ENCODE results near the gene L3MBTL1.
"Not testable (repeated sequence)": the region's sequence is repeated elsewhere in the genome, so short reads cannot be mapped to it uniquely, and the experiment has no call there.

The L3MBTL1 gene

DNA sequence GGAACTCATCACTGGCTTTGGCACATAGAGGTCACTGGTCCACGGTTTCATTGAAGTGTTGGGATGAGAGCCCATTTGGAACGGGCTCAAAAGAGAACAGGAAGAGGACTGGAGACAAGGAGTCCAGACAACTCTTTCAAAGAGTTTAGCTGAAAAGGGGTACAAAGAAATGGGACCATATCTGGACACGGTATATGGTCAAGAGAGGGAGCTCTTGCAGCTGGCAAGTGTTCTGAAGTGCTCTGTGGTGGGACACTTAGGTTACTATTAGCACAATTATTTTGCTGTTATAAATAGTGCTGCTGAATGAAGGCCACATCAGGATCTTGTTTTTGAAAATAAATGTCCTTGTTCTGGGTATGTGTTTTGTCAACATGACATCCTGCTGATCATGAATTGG, 55.9 kb downstream of the L3MBTL1 start:
- DNase-seq: no peak

DNA sequence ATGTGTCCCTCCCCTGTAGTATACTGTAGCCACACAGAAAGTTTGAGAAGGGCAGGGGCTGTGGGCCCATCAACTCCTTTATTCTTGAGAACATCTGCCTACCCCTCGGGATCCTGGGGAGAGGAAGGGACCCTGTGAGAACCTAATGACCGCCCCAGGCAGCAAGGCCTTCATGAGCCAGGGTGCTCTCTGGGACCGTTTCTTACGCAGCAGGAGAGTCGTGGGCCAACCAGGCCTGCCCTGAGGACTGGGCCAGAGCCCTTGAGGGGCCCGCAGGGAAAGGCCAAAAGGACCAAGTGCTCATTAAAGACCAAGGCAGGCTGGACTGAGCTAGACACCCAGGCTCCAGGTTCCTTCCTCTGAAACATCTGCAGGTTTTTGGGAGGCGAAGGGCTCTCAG, 56.5 kb downstream of the L3MBTL1 start:
- no peak for DNase-seq

DNA sequence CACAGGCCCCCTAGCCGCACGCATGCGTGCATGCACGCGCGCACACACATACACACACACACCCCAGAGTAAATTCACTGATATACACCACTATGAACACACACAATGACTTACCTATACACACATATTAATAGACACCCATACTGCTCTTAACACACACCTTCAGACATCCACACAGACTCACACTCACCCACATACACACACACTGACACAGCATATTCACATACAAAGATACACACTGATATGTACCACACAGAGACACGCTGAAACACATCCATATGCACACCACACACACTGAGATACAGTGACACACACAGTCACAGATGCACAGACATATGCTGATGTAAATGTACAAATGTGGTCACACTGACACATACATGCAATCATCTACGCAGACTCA, 57.0 kb downstream of the L3MBTL1 start:
- no peak for DNase-seq

DNA sequence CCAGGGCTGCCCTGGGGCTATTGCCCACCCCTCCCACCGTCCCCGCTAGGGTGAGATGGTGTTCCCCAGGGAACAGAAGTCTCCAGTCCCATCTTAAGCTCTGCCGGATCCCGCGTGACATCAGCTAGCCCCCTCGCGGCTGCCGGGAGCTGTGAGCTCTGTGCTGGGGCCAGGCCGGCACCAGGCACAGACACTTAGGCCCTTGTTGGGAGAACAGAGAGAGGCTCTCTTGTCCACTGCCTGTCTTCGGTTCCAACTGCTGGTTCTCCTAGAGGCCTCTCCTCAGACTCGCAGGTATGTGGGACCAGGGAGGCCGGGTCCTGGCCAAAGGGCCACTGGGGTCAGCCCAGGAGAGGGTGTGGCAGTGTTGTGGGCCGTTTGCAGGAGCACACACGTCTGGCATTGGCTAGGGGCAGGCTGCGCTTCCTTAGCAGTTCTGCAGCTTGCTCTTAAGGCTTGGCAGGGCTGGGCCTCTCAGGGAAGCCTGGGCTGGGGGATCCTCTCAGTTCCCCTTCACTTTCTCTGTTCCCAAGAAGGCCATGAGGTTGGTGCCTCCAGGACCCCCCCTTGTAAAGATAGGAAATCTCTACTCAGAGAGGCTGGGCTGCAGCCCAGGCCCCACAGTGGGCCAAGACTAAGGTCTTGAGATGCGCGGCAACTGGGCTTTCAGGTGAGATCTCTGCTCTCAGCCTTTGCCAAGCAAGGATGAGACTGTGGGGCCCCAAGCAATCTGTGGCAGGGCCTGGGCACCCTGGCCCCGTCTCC, 57.7 kb downstream of the L3MBTL1 start:
- no peak for DNase-seq

DNA sequence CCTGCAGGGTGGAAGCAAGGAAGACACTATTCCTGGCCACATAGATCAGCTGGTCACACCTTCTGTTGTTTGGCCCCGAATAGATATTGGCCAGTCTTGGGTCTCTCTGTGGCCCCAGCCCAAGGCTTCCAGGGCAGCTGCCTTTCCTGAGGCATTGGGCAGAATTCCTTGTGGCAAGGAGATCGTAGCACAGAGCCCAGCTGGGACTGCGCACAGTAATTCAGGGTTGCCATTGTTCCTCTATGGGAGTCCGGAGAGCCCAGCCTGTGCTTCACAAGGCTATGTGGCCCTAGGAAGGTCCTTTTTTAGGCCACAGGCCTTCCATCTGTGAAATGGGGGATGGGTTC, 58.2 kb downstream of the L3MBTL1 start:
- no peak for DNase-seq

DNA sequence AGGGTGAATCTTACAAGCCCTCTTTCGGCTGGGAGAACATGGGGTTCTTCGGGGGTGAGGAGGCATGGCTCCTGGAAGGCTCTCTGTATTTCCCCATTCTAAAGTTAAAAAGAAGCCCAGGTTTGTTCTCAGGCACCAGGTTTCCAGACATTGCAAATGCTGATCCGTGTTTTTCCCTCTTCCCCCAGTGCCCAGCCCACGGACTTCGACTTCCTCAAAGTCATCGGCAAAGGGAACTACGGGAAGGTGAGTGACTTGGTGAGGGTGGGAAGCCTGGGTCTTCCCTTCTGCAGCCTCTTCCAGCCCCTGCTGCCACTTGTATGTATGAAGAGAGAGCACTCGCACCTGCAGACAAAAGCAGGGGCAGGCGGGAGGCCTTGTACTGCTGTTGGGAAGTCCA, 60.0 kb downstream of the L3MBTL1 start:
- no peak for DNase-seq

DNA sequence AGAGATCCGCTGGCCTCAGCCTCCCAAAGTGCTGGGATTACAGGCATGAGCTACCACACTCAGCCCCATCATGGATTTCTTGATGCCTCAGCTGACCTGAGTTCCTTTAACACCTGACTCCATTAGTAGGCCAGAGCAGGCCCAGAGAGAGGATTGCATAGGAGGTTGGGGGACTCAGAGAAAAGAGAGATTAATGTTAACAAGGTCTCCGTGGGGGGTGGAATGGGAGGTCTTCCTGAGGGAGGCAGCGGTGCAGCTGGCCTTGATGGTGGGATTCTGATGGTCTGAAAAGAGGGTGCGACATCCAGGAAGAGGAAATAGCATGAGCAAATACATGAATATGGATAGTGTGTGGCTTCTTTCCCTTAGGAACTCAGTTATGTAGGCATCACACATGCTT, 61.2 kb downstream of the L3MBTL1 start:
- no peak for DNase-seq

DNA sequence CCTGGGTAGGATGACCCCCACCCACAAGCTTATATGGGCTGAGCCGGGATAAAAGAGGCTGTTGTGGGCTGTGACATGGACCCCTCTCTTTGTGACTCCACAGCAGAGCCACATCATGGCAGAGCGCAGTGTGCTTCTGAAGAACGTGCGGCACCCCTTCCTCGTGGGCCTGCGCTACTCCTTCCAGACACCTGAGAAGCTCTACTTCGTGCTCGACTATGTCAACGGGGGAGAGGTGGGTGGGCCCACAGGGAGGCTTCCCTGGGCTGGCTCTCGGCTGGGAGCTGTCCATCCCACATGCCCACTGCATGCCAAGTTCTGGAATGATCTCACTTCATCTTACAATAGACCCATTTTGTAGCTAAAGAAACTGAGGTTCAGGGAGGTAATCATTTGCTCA, 61.8 kb downstream of the L3MBTL1 start:
- DNase-seq: no peak

DNA sequence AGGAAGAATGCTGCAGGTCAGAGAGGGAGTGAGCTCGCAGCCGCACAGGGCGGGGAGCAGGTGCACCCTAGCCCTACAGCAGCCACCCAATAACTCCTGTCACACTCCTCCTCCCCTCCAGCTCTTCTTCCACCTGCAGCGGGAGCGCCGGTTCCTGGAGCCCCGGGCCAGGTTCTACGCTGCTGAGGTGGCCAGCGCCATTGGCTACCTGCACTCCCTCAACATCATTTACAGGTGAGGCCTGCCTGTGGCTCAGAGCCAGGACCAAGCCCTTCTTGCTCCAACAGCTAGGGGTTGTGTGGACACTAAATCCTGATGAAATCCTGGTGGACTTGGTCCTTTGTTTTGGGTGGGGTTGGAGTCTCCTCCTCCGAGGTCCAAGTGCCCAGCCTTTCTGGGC, 63.0 kb downstream of the L3MBTL1 start:
- DNase-seq: no peak

DNA sequence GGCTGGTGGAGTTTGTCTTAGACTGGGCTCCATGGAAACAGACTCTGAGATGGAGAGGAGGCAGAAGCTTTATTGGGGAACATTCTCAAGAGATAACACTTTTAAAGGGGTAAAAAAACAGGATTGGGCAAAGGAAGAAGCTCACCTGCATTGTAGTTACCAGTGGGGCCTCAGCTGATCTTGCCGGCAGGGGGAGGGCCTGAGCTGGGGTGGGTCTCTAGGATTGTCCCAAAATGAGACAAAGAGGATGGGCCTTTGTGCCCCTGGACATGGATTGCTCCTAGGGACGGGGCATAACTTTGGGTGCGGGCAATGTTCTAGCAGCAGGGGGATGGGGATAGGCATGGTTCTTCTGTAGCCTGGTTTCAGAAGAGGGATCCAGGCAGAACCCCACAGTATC, 63.8 kb downstream of the L3MBTL1 start:
- DNase-seq: no peak

DNA sequence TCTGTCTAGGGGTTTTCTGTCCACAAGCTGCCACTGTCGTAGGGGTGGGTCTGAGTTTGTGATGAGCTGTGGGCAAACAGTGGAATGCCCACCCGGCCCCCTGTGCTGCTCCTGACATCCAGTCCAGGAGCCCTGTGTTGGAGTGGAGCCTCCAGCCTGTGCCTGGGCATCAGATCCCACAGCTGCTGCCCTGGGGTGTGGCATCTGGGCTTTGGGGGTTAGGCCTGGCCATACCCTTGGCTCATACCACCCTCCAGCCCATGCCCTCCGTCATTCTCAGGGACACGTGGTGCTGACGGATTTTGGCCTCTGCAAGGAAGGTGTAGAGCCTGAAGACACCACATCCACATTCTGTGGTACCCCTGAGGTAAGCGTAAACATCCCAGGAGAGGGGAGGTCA, 64.3 kb downstream of the L3MBTL1 start:
- no peak for DNase-seq

DNA sequence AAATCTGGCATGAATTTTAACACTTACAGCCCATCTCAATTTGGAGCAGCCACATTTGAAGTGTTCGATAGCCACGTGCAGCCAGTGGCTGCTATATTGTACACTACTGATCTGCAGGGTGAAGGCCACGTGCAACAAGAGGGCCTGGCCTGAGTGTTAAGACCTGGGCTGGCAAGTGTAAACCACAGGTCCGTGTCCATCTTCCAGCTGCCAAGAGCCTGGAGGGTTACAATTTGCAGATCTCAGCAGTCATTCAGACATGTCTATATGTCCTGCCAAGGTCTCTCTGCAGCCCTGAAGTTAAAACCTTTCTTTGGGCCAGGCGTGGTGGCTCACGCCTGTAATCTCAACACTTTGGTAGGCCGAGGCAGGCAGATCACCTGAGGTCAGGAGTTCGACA, 65.4 kb downstream of the L3MBTL1 start:
- DNase-seq: no peak

DNA sequence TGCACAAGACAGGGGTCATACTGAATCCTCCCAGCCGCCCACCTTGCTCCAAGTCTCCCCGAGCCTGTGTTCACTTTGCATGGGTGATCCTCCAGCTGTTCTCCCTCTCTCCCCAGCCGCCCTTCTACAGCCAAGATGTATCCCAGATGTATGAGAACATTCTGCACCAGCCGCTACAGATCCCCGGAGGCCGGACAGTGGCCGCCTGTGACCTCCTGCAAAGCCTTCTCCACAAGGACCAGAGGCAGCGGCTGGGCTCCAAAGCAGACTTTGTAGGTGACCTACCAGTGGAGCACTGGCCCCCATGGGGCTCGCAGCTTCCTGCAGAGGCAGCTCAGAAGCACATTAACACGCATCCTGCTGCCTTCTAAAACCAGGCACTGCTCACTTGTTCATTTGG, 68.6 kb downstream of the L3MBTL1 start:
- no peak for DNase-seq

DNA sequence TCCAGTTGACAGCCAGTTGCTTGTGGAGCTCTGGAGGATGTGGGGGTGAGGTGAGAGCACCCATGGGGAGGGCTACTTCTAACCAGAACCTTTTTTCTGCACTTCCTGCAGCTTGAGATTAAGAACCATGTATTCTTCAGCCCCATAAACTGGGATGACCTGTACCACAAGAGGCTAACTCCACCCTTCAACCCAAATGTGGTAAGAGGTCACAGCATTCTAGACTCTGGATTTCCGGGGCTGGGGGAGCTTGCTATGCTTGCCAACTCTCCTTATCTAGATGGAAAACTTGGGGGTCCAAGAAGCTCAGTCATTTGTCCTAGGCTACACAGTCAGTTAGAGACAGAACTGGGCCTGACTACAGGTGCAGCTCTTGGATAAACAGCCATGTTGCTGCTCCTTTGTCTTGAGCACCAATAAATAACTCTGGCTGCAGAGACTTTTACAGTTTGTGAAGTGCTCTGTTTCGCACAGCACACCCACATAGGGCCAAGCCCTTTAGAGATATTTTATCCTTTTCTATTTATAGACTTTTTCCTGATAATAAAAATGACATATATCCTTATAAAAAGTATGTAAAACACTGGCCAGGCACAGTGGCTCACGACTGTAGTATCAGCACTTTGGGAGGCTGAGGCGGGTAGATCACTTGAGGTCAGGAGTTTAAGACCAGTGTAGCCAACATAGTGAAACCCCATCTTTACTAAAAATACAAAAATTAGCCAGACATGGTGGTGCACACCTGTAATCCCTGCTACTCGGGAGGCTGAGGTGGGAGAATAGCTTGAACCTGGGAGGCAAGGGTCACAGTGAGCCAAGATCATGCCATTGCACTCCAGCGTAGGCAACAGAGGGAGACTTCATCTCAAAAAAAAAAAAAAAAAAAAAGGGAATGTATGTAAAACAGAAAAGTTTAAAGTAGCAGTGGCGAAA, 72.6 kb downstream of the L3MBTL1 start:
- no peak for DNase-seq

DNA sequence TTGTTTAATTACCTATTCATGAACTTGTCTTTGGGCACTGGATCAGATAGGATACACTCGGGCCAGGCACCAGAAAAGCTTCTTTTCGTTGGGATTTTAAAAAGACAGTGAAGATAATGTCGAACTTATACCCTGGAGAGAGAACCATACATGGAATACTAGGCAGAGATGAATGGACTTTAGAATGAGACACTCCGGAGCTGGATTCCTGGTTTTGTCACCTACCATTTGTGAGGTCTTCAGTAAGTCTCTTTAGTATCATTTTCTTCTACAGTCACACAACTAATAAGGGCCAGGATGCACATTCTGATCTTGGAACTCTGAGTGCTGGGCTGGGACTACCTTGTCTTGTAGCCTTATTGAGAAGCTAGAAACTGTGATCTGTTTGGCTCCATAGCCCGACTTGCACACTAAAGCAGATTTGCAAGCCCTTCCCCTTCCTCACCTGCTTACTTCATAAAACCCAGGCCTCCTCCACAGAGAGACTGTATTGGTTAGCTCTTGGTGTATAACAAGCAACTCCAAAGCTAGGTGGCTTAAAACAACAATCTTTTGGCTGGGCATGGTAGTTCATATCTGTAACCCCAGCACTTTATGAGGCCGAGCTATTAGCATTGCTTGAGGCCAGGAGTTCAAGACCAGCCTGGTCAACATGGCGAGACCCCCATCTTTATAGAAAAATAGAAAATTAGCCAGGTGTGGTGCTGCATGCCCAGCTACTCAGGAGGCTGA, 75.8 kb downstream of the L3MBTL1 start:
- no peak for DNase-seq

DNA sequence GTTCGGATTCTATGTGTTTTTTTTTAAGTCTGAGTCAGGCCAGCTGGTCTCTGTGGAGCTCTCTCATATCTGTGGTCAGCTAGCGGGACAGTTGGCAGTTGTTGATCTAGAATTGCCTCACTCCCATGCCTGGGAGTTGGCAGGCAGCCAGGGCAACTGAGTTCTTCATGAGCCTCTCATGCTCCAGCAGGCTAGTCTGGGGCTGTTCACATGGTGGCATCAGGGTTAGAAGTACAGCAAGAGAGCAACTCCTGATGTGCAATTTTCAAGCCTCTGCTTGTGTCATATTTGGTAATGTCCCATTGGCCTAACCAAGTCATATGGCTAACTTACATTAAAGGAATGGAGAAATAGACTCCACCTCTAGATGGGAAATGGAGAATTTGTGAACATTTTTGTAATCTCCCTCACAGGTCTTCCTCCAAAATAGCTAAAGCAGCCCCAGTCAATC, 76.5 kb downstream of the L3MBTL1 start:
- peak; percentile 0 for DNase-seq

DNA sequence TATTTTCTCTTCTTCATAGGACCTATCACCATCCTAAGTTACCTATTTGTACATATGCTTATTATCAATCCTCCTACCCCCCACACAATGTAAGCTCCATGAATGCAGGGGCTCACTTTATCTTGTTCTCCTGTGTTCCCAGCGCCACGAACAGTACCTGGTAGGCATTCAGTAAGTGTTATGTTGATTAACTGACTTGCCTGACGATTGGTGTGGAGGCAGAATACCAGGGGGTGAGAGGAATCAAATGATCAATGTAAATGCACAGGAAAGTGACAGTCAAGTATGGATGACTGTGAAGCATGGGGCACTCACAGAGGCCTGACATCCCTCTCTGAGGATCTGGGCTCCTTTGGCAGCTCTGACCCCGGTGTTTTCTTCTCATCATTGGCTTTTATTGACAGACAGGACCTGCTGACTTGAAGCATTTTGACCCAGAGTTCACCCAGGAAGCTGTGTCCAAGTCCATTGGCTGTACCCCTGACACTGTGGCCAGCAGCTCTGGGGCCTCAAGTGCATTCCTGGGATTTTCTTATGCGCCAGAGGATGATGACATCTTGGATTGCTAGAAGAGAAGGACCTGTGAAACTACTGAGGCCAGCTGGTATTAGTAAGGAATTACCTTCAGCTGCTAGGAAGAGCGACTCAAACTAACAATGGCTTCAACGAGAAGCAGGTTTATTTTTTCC, 77.1 kb downstream of the L3MBTL1 start:
- no peak for DNase-seq

DNA sequence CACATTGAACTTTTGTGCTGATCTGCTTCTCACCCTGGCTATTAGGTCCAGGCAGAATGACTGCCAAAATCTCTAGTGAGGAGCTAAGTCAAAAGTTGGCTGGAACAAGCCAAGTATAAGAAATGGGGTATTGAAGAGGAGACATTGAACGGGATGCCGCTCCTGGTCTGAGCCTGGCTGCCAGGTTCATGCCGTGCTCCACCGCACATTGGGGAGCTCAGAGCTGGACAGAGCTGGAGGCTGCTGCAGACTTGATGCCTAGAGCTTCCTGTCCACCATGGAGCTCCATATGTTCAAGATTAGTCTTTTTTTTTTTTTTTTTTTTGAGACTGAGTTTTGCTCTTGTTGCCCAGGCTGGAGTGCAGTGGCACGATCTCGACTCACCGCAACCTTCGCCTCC, 79.1 kb downstream of the L3MBTL1 start:
- no peak for DNase-seq

DNA sequence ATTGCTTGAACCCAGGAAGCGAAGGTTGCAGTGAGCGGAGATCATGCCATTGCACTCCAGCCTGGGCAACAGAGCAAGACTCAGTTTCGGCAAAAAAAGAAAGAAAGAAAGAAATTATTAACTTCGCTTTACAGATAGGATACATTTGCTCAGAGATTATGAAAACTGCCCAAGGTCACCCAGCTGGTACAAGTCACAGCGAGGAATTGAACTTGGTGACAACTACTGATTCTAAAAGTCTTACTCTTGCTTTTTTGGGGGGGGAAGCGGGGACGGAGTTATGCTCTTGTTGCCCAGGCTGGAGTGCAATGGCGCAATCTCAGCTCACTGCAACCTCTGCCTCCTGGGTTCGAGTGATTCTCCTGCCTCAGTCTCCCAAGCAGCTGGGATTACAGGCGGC, 81.0 kb downstream of the L3MBTL1 start:
- DNase-seq: not testable (repeated sequence)

DNA sequence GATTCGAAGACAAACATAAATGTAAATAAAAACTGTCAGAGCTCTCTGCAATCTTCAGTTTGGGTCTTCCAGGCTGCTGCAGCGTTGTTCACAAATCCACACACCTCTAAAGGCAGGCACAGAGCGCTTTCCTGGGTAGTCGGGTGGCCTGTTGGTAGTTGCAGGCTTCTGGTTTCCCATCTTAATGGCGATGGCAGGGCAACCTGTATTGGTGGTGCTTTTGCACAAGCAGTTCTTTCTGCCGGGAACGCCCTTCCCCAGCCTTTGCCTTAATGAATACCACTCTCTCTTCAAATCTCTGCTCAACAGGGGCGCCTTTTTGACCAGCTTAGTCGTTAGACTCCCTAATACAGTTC, 82.5 kb downstream of the L3MBTL1 start:
- DNase-seq: peak; percentile 12

DNA sequence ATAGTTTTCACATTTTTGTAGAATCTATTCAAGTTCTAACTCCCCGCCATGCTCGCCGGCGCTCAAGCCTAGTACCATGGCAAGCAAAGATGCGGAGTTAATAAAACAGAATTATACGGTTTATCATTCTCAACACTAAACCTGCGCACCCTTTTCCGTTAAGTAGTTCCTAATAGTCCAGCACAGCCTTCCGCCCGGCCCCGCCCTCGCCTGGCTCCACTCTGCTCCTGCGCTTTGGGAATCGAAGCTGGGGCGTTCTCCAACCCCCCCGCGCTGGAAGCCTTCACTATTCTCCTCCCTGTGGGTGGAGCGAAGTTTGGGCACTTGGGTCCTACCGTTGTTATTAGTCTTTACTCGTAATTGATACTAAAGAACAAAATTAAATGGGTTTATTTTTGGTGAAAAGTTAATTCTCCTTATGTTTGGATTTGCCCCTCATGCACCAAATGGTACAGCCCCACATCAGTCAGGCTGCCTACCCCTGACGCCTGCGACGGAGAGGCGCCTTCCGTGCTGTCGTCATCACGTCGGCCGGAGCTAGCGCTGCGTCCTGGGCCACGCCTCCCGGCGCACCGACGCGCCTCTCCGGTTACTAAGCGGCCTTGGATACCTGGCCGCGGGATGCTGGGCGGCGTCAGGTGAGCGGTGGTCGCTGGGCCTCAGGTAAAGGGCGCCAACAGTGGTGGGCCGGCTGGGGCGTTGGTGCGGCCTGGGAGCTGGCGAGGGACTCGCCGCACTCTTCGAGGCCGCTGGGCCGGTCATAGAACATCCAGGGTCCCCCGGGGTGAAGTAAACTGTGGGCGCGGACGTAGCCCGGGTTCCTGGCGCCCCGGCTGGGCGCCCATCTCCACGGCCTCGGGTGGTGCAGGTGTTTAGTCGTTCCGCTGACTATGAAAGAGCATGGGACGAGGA, 83.2 kb downstream of the L3MBTL1 start, which contains the start of gene IFT52:
Gene IFT52 (plus strand): TSS at position 546 of the 912 bp plus-strand sequence. CDS start 3,762 bp downstream, outside the sequence.
- peak; percentile 90 for DNase-seq

All from NCI-H1694 treated with DMSO at 0.1 percent for 48 hours (cell line).